GM21367 (cell line): ENCODE measurements around the gene ZSCAN1.
"Not testable (repeated sequence)": the region's sequence is repeated elsewhere in the genome, so short reads cannot be mapped to it uniquely, and the experiment has no call there.

Source experiments
- ATAC-seq: cut with Tn5 transposase; IDR thresholded peaks from one replicate; pipeline ENCODE4 v1.9.1; 2021; ENCODE audit not compliant: unreplicated experiment

Gene ZSCAN1, protein sequence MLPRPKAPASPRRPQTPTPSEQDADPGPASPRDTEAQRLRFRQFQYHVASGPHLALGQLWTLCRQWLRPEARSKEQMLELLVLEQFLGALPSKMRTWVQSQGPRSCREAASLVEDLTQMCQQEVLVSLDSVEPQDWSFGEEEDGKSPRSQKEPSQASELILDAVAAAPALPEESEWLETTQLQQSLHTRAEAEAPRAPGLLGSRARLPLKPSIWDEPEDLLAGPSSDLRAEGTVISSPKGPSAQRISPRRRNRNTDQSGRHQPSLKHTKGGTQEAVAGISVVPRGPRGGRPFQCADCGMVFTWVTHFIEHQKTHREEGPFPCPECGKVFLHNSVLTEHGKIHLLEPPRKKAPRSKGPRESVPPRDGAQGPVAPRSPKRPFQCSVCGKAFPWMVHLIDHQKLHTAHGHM

DNA sequence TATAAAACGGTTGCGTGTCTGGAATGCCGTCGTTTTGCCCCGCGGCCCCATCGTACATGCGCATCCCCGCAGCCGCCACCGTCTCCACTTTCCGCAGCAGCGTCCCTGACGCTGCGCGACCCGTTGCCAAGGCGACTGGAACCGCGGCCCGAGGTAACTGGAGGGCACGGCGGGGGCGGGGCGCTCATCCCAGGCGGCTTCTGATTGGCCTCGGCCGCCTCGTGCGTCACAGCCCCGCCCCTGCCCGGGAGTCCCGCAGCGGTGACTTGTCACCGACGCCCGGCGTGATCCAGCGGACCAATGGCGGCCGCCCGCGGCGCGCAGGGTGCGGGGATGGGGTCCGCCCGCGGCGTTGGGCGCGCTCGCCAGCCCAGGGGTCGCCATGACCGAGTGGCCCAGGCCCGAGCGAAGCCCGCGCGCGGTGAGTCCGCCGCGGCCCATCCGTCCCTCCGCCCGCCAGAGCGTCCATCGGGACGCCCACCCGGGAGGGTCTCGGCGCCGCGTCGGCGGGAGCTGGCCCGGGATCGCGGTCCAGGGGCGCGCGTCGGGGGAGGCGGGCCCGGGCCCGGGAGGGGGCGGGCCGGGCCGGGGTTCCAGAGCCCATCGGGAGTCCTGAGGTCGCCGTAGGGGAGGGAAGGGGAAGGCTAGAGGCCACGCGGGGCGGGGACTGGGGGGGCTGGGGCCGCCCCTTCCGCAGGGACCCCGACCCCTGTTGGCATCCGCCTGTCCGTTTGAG lies at the start of gene ZSCAN1:
Gene ZSCAN1 (plus strand): TSS at position 285 of the 736 bp plus-strand sequence. CDS start 3,812 bp downstream, outside the sequence.
- no peak for ATAC-seq

GRCh38 chr19:57992841-57993240 lies 41.0 kb upstream of the ZSCAN1 start:
- no peak for ATAC-seq

DNA sequence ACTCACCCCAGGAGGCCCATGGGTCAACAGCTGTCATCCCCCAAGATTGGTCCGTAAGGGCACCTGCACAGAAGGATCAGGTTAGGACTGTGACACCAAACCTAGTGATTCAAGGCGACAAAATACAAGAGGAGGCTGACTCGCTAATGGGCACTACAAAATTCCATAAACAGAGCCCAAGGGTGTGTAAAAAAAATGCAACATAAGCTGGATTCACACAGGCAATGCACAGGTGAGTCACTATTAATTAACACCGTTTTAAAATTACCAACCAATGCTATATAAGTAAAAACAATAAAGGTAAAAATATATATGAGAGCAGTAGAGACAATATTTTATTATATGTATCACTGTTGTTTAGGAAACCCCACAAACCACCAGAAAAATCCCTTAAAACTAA lies 33.1 kb upstream of the ZSCAN1 start:
- no peak for ATAC-seq

- ATAC-seq, result no peak
These were observed 31.9 kb upstream of the ZSCAN1 start for GRCh38 chr19:58001895-58002369.

- ATAC-seq, result peak; percentile 90
These were observed 31.2 kb upstream of the ZSCAN1 start, which contains the start of gene ZNF606 for GRCh38 chr19:58002384-58003173. TSS of gene ZNF606 (minus strand) at chr19:58002820. CDS start at chr19:58001319, 1,501 bp downstream.

- no peak for ATAC-seq
These were observed 30.5 kb upstream of the ZSCAN1 start for GRCh38 chr19:58003174-58003828.

DNA sequence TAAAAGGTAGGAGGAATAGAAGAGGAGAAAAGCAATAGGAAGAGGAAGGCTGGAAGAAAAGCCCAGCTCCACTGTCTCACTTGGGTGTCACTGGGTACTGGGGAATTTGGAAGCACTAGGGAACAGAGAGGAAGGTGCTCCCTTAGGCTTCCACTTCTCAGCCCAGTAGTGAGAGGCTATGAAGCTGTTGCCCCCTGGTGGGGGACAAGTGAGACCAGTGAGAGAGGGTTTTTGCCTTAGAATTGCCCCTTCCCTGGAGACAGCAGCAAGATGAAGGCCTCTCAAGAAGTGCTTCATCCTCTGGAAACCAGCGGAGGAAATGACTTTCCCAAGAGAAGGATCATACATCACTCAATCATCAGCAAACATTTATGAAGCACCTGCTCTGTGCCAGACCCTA lies 26.5 kb upstream of the ZSCAN1 start:
- ATAC-seq, result no peak

- not testable (repeated sequence) for ATAC-seq
These were observed 24.9 kb upstream of the ZSCAN1 start for GRCh38 chr19:58008877-58009276.

GRCh38 chr19:58009301-58009665 lies 24.5 kb upstream of the ZSCAN1 start:
- ATAC-seq, result no peak

- no peak for ATAC-seq
These were observed 24.0 kb upstream of the ZSCAN1 start for GRCh38 chr19:58009666-58010301.

DNA sequence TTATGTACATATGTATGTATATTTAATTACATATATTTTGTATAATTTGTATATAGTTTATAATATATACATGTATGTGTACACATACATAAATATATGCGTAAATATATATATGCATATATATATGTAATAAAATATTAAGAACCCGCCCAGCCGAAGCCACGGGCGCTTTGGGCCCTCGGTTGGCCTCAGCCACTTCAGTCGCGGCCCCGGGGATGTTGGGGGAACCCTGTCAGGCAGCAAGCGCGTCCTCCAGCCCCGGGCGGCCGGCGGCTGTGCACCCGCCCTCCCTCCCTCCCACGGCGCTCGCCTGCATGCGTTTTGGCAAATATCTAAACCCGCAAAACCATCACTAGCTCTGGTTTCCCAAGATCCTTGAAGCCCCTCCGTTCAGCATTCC lies 23.3 kb upstream of the ZSCAN1 start:
- no peak for ATAC-seq

DNA sequence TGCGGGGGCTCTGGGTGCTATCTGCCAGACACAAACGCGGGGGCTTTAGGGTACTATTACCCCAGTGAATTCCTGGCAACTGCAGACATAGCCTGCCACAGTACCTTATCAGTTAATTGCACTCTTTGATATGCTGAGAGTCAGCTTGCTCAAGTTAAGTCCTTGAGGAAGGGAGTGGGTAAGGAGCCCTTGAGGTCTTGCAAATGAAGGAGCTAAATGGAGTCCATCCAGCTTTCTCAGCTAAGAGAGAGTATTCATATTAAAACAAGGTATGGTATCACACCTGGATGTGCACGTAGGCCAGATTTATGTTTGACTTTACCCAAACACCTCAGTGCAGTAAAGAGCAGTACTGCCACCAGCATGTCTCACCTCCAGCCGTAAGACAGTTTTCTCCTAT lies 19.7 kb upstream of the ZSCAN1 start:
- no peak for ATAC-seq

GRCh38 chr19:58020129-58020528 lies 13.7 kb upstream of the ZSCAN1 start:
- no peak for ATAC-seq

GRCh38 chr19:58021541-58022282 lies 12.1 kb upstream of the ZSCAN1 start:
- ATAC-seq, result no peak

DNA sequence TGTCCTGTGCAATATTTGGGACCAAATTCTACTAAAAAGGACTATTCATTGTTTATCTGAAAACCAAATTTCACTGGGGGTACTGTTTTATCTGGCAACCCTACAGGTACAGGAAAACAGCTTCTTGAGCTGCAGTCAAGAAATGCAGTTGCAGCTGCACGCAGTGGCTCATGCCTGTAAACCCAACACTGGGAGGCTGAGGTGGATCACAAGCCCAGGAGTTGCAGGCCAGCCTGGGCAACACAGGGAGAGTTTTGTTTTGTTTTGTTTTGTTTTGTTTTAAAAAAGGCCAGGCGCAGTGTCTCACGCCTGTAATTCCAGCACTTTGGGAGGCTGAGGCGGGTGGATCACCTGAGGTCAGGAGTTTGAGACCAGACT lies 11.6 kb upstream of the ZSCAN1 start:
- ATAC-seq, result no peak

DNA sequence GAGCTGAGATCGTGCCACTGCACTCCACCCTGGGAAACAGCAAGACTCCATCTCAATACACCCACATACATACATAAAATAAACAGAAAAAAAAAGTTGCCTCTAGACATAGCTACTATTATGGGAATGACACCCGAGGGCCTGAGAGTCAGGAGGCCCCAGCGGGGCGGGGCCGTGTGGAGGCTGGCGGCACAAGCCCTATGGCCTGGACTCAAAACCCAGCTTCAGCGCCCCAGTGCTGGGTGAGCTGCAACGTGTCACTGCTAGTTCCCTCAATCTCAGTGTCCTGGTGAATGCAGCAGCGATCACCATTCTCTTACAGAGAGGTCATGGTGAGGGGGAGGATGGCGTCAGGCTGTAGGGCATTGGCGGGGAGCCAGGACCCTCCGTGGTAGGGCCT lies 9.2 kb upstream of the ZSCAN1 start:
- no peak for ATAC-seq

GRCh38 chr19:58034477-58034793 lies 610 bp downstream of the ZSCAN1 start:
- ATAC-seq, result no peak

DNA sequence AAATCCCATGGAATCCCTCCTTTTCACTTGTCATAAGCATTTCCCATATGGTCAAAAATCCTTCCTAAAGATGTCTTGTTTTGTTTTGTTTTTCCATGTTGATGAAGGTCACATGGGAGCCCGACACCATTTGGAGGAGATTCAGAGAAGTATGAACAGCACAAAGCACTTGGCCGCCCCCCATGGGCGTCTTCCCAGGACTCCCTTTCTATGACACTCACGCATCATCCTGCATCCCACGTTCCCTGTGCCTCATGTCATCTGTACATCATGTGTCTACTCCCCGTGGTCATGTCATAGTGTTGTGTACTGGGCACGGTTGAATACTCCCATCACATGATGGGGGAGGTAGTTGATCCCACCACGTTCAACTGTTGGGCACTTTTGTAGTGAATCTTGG lies 2.0 kb downstream of the ZSCAN1 start:
- no peak for ATAC-seq

DNA sequence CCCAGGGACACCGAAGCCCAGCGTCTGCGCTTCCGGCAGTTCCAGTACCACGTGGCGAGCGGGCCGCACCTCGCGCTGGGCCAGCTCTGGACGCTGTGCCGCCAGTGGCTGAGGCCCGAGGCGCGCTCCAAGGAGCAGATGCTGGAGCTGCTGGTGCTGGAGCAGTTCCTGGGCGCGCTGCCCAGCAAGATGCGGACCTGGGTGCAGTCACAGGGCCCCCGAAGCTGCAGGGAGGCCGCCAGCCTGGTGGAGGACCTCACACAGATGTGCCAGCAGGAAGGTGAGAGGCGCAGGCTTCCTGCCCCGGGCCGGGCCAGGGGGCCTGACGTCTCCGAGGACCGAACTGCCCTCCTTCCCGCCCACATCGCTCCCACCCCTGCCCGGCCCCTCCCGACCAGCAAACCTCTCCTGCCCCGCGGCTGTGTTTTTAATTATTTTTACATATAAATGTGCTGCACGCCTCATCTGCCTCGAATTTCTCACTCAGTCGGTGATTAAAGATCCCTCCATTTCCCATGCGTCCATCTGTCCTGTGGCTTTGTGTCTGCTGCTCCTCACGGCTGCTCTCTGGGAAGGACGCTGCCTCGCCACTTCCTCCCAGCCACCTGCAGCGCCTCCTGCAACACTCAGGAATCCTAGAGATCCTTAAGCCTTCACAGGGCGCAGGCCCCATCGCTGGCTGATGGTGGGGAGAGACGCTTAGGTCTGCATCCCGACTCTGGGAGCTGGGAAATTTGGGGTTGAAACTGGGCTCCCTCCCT lies 4.3 kb downstream of the ZSCAN1 start:
- no peak for ATAC-seq
